Natural killer cell treated with Interleukin-12 subunit alpha and Interleukin-12 subunit beta and Interleukin-15 and Interleukin-18, amount 100 ng/mL, for 72 hours (primary cell): ENCODE measurements around the gene NCCRP1. TPM values are rescaled to one million over a fixed set of nuclear protein-coding genes. Genes with fewer than 3 reads are reported as not detected.
A peak's percentile ranks its signal among the peaks of the same experiment; 100 is the strongest.

ENCODE experiments used
- ATAC-seq, 2 donors: fragments of 150-1000 bp; cut with Tn5 transposase in 1 of 2; sonication (Bioruptor Pico), chemical (Tn5 transposase) in 1 of 2; 2 replicates each; pipeline ENCODE4 v1.10.0; 2021
- DNase-seq: peaks from one replicate; pipeline ENCODE4 v3.0.0; 2022; ENCODE audit warnings: low spot score
- H3K27ac Mint-ChIP-seq, 2 donors: 1 replicate in 1 of 2; 2 replicates in 1 of 2; pipeline ENCODE4 v1.8.0; 2022; ENCODE audit warnings: mixed read lengths in 2 of 2, mild to moderate bottlenecking in 1 of 2, moderate library complexity in 1 of 2
- H3K27me3 Mint-ChIP-seq, 2 donors: 1 replicate in 1 of 2; 2 replicates in 1 of 2; pipeline ENCODE4 v1.8.0; 2022; ENCODE audit warnings: mixed read lengths in 2 of 2
- H3K36me3 Mint-ChIP-seq: one replicate; pipeline ENCODE4 v1.8.0; 2022; ENCODE audit warnings: mixed read lengths
- H3K4me1 Mint-ChIP-seq, 2 donors: 1 replicate in 1 of 2; 2 replicates in 1 of 2; pipeline ENCODE4 v1.8.0; 2022; ENCODE audit warnings: low read depth in 2 of 2, mixed read lengths in 2 of 2, mild to moderate bottlenecking in 1 of 2
- H3K4me3 Mint-ChIP-seq: one replicate; pipeline ENCODE4 v1.8.0; 2022; ENCODE audit warnings: mixed read lengths
- H3K9me3 Mint-ChIP-seq: 2 replicates; pipeline ENCODE4 v1.8.0; 2022; ENCODE audit warnings: mixed read lengths
- total RNA-seq, 2 donors: library from RNA; stranded (reverse); gene quantifications; one replicate each; pipeline ENCODE4 v1.2.3, GENCODE V29; 2022

The NCCRP1 gene
- total RNA-seq, 2 donors from 2014 or later: not detected

DNA sequence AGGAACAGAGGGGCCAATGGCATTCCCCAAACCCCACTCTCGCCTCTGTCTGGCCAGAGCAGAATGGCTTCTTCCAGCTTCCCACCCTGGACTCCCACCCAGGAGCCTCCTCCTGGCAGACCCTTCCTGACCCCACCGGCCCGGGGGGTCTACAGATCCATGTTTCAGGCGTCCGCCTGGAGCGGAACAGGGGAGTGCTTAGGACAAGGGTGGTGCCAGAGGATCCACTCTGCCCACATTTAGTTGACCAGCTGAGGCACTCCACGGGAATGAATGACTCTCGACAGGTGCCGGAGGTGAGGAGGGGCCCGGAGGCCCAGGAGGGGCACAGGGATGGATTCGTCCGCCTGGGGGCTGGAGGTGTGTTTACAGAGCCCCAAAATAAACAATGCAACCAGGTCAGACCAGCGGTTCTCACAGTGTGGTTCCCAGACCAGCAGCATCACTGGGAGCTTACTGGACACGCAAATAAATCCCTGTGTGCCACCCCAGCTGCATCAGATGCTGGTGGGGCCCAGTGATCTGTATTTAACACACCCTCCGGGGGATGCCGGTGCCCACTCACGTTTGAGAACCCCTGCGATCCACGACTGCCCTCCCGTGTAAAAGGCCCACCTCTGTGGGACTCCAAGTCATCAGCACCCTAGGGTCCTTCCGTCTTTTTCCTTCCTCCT lies 15.1 kb upstream of the NCCRP1 start:
- Mint-ChIP-seq H3K4me1 (no peaks in the 10 kb centered on the region), H3K36me3 (no peaks in the 10 kb centered on the region), H3K27ac (no peak overlapping the region), H3K9me3 (no peaks in the 10 kb centered on the region), H3K27me3 (no peaks in the 10 kb centered on the region), H3K4me3 (no peak overlapping the region)
- no peak for DNase-seq
- ATAC-seq: no peak

DNA sequence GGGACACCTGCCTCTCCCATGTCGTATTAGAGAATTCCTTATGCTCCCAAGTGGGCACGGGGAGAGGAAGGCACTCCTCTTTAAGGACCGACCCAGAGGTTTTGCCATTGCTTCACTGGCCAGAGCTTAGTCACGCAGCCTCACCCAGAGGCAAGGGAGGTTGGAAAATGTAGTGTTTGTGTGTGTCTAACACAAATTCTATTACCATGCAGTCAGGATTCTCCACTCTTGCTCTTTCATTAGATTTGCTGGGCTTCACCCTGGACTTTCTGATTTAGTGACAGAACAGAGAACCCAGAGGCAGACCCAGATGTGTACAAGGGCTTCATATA lies 14.6 kb upstream of the NCCRP1 start:
- H3K27ac Mint-ChIP-seq: no peak overlapping the region
- no peaks in the 10 kb centered on the region for H3K9me3 Mint-ChIP-seq
- peaks cover 0 to 1% of the 10 kb centered on the region in 2 donors for H3K27me3 Mint-ChIP-seq
- DNase-seq: no peak
- no peaks in the 10 kb centered on the region for H3K36me3 Mint-ChIP-seq
- H3K4me1 Mint-ChIP-seq: peaks cover 1 to 2% of the 10 kb centered on the region in 2 donors
- ATAC-seq: no peak
- H3K4me3 Mint-ChIP-seq: no peak overlapping the region

DNA sequence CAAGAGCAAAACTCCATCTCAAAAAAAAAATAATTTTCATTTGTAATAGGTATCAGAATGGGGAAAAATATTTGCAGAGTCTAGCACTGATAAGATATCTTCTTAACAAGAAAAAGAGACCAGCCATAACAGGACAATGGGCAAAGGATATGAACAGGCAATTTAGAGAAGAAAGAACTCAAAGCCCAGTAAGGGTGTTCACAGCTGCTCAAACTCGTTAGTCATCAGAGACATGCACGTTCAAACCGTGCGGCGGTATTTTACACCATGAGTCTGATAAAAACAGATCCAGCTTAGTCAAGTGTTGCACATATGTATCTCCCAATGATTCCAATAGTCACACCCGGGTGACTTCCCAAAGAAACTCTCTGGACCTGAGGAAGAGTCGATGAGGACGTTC lies 13.7 kb upstream of the NCCRP1 start:
- Mint-ChIP-seq H3K27ac (no peak overlapping the region), H3K27me3 (peaks cover 0 to 3% of the 10 kb centered on the region in 2 donors), H3K4me3 (no peak overlapping the region), H3K4me1 (peaks cover 3 to 6% of the 10 kb centered on the region in 2 donors), H3K36me3 (no peaks in the 10 kb centered on the region), H3K9me3 (no peaks in the 10 kb centered on the region)
- DNase-seq (no peak), ATAC-seq (no peak)

DNA sequence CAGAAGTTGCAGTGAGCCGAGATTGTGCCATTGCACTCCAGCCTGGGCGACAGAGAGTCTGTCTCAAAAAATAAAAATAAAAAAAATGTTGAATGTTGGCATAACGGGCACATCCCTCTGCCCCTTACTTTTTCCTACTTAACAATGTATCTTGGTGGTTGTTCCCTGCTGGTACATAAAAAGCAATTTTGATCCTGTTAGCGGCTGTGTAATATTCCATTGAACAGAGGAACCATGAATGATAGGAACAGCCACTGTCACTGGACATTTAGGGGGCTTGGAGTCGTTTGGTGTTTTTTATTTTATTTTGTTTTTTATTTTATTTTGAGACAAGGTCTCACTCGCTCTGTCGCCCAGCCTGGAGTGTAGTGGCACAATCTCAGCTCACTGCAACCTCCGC lies 10.4 kb upstream of the NCCRP1 start:
- H3K4me1 Mint-ChIP-seq: peaks cover 6 to 8% of the 10 kb centered on the region in 2 donors
- H3K36me3 Mint-ChIP-seq: no peaks in the 10 kb centered on the region
- ATAC-seq (no peak), DNase-seq (no peak)
- H3K27ac Mint-ChIP-seq: no peak overlapping the region
- H3K27me3 Mint-ChIP-seq: peaks cover 0 to 8% of the 10 kb centered on the region in 2 donors
- H3K4me3 Mint-ChIP-seq: no peak overlapping the region
- H3K9me3 Mint-ChIP-seq: no peaks in the 10 kb centered on the region

DNA sequence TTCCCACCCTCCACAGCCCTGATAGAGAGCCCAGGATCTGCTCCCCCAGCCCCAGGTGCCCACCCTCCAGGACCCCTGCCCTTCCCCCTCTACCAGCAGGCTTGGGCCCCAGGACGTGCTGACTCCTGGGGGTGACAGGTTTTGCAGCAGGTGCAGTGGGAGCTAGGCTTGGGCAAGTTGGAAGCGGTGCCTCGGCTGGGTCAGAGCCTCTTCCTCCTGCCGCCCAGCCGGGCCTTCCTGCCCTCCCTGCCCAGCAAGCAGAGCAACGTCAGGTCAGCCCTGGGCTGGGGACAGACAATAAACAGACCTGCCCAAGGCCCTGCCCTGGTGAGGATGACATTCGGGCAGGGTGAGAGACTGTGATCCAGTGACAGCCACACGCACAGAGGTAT lies 9.2 kb upstream of the NCCRP1 start:
- no peaks in the 10 kb centered on the region for H3K36me3 Mint-ChIP-seq
- DNase-seq (no peak), ATAC-seq (peak in 1 of 2 donors; percentile 28)
- H3K27ac Mint-ChIP-seq: no peak overlapping the region
- H3K9me3 Mint-ChIP-seq: no peaks in the 10 kb centered on the region
- H3K4me1 Mint-ChIP-seq: peaks cover 6 to 8% of the 10 kb centered on the region in 2 donors
- H3K4me3 Mint-ChIP-seq: no peak overlapping the region
- peaks cover 0 to 8% of the 10 kb centered on the region in 2 donors for H3K27me3 Mint-ChIP-seq

DNA sequence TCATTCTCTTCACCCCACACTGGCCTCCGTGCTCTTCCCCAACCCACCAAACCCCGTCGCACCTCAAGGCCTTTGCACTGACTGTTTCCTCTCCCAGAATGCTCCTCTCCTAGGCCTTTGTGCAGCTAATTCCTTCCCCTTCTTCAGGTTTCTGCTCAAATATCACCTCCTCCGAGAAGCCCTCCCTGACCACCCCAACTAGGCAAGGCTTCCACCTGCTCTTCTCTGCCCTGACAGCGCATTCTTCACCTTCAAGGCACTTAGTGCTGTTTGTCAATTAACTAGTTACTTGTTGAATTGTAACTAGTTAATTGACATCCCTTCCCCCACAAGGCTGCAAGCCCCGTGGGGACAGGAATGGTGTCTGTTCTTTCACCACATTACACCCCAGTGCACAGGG lies 7.8 kb upstream of the NCCRP1 start:
- Mint-ChIP-seq H3K9me3 (no peaks in the 10 kb centered on the region), H3K27me3 (peaks cover 0 to 10% of the 10 kb centered on the region in 2 donors), H3K36me3 (no peaks in the 10 kb centered on the region), H3K4me3 (no peak overlapping the region), H3K27ac (no peak overlapping the region), H3K4me1 (peaks cover 6 to 8% of the 10 kb centered on the region in 2 donors)
- DNase-seq: no peak
- no peak for ATAC-seq

DNA sequence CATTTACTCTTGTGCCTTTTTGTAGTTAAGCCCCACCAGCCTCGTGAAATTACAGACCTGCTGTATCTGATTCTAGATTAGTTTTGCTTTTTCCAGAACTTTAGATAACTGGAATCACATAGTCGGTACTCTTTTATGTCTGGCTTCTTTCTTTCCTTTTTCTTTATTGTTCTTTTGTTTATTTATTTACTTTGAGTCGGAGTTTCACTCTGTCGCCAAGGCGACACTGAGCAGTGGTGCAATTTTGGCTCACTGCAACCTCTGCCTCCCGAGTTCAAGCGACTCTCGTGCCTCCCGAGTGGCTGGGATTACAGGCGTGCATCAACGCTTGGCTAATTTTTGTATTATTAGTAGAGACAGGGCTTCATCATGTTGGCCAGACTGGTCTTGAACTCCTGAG lies 6.0 kb upstream of the NCCRP1 start:
- Mint-ChIP-seq H3K4me1 (peaks cover 6 to 10% of the 10 kb centered on the region in 2 donors), H3K9me3 (no peaks in the 10 kb centered on the region), H3K27ac (no peak overlapping the region), H3K36me3 (no peaks in the 10 kb centered on the region), H3K4me3 (no peak overlapping the region), H3K27me3 (peaks cover 10 to 21% of the 10 kb centered on the region in 2 donors)
- ATAC-seq: no peak
- DNase-seq: no peak

DNA sequence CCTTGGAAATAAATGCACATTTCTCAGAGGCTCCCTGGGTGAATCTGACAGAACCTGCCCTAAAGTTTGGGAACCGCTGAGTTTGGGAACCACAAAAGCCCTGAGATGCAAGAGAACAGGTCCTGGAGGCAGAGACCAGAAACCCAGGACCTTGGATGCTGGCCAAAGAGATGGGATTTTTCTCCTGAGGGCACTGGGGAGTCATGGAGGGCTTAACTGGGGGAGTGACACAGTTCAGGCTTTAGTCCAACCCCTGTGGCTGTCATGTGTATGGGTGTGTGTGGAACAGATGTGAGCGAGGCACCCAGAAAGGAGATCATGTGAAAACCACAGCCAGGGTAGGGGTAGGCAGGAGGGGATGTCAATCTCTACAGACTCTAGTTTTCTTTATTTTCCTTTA lies 3.9 kb upstream of the NCCRP1 start:
- no peak overlapping the region for H3K4me3 Mint-ChIP-seq
- no peaks in the 10 kb centered on the region for H3K9me3 Mint-ChIP-seq
- DNase-seq: no peak
- no peak for ATAC-seq
- H3K4me1 Mint-ChIP-seq: peaks cover 7 to 14% of the 10 kb centered on the region in 2 donors
- H3K27me3 Mint-ChIP-seq: peaks cover 20 to 26% of the 10 kb centered on the region in 2 donors
- peaks cover 6% of the 10 kb centered on the region for H3K36me3 Mint-ChIP-seq
- no peak overlapping the region for H3K27ac Mint-ChIP-seq

DNA sequence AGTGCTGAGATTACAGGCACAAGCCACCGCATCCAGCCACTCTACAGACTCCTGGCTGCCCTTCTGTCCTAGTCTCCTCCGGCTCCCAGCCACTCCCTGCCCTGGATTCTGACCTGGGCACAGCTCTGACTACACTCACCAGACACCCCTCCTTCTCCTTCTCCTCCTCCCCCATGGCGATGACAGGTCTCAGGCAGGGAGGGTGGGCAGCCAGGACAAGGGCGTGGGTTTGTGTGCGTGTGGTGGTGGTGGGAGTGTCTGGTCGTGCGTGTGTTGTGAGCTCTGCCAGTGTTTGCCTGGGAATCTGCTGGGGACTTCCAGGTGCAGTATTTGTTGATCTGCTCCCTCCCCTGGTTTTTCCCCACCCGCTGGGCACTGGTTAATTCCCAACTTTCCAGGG lies 3.0 kb upstream of the NCCRP1 start:
- Mint-ChIP-seq H3K27ac (no peak overlapping the region), H3K4me3 (no peak overlapping the region), H3K9me3 (no peaks in the 10 kb centered on the region), H3K4me1 (peaks cover 7 to 13% of the 10 kb centered on the region in 2 donors), H3K36me3 (peaks cover 6% of the 10 kb centered on the region), H3K27me3 (peaks cover 27 to 28% of the 10 kb centered on the region in 2 donors)
- ATAC-seq (peak in 1 of 2 donors; percentile 16), DNase-seq (no peak)

DNA sequence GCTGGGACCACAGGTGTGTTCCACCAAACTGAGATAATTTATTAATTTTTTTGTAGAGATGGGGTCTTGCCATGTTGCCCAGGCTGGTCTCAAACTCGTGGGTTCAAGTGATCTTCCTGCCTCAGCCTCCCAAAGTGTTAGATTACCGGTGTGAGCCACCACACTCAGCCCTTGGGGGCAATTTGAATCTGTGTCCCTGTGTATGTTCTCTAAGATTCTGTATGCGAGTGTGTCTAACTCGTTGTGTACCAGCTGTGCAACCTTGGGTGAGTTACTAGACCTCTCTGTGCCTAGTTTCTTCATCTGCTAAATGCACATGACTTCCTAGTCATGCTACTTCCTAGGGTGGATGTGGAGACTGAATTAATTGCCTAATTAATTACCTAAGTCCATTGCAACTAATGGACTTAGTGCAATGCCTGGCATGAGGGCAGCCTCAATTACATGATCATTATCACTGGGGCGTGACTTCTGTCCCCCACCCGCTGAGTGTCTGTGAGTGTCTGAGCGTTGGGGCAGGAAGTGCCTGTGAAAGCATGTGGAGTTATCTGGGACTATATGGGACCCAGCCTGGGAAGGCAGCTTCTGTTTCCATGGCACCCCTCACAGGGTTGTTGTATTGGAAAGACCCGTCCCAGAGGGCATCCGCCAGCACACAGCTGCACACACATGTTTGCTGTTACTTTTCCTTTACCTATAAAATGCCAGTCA lies 1.8 kb upstream of the NCCRP1 start:
- DNase-seq (no peak), ATAC-seq (no peak)
- no peaks in the 10 kb centered on the region for H3K9me3 Mint-ChIP-seq
- H3K4me1 Mint-ChIP-seq: peaks cover 7 to 10% of the 10 kb centered on the region in 2 donors
- peaks cover 6% of the 10 kb centered on the region for H3K36me3 Mint-ChIP-seq
- H3K4me3 Mint-ChIP-seq: no peak overlapping the region
- H3K27me3 Mint-ChIP-seq: peaks cover 30 to 34% of the 10 kb centered on the region in 2 donors
- no peak overlapping the region for H3K27ac Mint-ChIP-seq

DNA sequence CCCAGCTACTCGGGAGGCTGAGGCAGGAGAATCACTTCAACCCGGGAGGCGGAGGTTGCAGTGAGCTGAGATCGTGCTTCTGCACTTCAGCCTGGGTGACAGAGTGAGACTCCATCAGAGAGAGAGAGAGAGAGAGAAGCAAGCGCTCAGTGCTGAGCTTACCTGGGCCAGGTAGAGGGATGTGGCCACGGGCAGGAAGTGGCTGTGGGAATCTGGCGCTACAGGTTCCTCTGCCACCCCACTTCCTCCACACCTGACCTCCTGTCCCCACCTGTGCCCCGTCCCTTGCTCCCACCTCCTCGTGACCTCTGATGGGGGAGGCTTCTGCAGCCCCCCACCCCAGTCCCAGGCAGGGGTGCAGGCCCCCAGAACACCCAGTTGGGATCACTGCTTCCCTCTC lies 1.0 kb upstream of the NCCRP1 start:
- peaks cover 7 to 10% of the 10 kb centered on the region in 2 donors for H3K4me1 Mint-ChIP-seq
- H3K27me3 Mint-ChIP-seq: peaks cover 34 to 38% of the 10 kb centered on the region in 2 donors
- H3K9me3 Mint-ChIP-seq: no peaks in the 10 kb centered on the region
- no peak for ATAC-seq
- H3K27ac Mint-ChIP-seq: no peak overlapping the region
- H3K4me3 Mint-ChIP-seq: peak overlapping the region; percentile 36
- DNase-seq: no peak
- H3K36me3 Mint-ChIP-seq: peaks cover 6% of the 10 kb centered on the region

DNA sequence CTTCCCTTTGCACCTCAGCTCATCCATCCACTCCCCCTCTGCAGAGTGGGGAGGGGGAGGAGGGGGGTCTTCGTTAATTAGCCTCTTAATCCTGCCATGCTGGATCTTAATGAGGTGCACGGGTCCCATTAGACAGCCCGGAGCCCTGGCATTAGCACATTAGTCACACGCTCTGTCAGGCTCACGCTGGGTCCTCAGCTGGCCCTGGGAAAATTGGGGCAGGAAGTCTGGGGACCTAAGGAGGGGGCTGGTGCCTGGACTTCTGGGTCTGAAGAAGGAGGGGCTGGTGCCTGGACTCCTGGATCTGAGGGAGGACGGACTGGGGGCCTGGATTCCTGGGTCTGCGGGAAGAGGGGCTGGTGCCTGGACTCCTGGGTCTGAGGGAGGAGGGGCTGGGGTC lies 444 bp upstream of the NCCRP1 start:
- Mint-ChIP-seq H3K9me3 (no peaks in the 10 kb centered on the region), H3K4me3 (no peak overlapping the region), H3K36me3 (peaks cover 6% of the 10 kb centered on the region), H3K27me3 (peaks cover 38 to 44% of the 10 kb centered on the region in 2 donors), H3K27ac (no peak overlapping the region), H3K4me1 (peaks cover 7 to 10% of the 10 kb centered on the region in 2 donors)
- no peak for DNase-seq
- no peak for ATAC-seq

DNA sequence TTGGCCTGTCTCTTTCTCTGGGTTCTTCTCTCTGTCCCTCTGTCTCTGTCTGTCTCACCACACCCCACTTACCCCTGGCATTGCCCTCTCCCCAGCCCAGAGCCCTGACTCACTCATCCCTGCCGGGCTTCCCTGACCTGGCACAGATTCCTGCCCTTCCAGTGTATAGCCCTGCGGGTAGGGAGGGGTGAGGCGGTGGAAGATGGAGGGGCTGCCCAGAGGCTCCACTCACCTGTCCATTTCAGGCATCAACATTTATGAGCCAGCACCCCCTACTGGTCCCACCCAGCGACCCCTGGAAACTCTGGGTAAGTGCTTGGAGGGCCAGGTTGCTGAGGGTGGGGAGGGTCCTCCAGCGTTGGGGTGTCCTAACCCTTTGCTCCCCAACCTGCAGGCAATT lies 1.0 kb downstream of the NCCRP1 start:
- Mint-ChIP-seq H3K4me3 (no peak overlapping the region), H3K27ac (no peak overlapping the region), H3K36me3 (peaks cover 6% of the 10 kb centered on the region), H3K4me1 (peaks cover 7 to 10% of the 10 kb centered on the region in 2 donors), H3K27me3 (peaks cover 42 to 50% of the 10 kb centered on the region in 2 donors), H3K9me3 (no peaks in the 10 kb centered on the region)
- DNase-seq (no peak), ATAC-seq (no peak)

DNA sequence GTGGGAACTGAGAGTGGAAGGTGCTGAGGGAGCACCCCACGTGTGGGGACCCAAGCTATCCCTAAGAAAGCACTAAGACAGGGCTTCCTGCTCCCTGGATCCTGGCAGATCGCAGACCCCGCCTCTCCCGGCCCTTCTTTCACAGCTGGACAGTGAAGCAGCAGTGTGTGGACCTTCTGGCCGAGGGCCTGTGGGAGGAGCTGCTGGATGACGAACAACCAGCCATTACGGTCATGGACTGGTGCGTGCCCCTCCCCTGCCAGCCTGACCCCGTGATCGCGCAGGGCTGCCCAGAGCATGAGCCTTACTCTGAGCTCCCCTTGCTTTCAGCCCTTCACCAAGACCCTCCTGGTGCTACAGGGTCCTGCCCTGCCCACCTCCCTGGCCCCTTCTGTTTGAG lies 2.3 kb downstream of the NCCRP1 start:
- no peaks in the 10 kb centered on the region for H3K9me3 Mint-ChIP-seq
- ATAC-seq (no peak), DNase-seq (no peak)
- H3K27ac Mint-ChIP-seq: no peak overlapping the region
- H3K4me1 Mint-ChIP-seq: peaks cover 7 to 10% of the 10 kb centered on the region in 2 donors
- H3K36me3 Mint-ChIP-seq: peaks cover 6% of the 10 kb centered on the region
- no peak overlapping the region for H3K4me3 Mint-ChIP-seq
- H3K27me3 Mint-ChIP-seq: peaks cover 42 to 51% of the 10 kb centered on the region in 2 donors
